GM19467 (cell line): ENCODE results near the gene ZBTB17.
"Not testable (repeated sequence)": the region's sequence is repeated elsewhere in the genome, so short reads cannot be mapped to it uniquely, and the experiment has no call there.

Experiments used
- ATAC-seq: cut with Tn5 transposase; IDR thresholded peaks from one replicate; pipeline ENCODE4 v1.9.1; 2021; ENCODE audit warnings: mild to moderate bottlenecking, moderate library complexity; ENCODE audit not compliant: unreplicated experiment

ZBTB17 gene

GRCh38 chr1:15988856-15989736 is 13.2 kb upstream of the ZBTB17 start:
- ATAC-seq: no peak

- ATAC-seq: no peak
Observed at GRCh38 chr1:15985611-15986297, 9.9 kb upstream of the ZBTB17 start.

- no peak for ATAC-seq
Observed at GRCh38 chr1:15983275-15983674, 7.4 kb upstream of the ZBTB17 start.

GRCh38 chr1:15981679-15982078 is 5.8 kb upstream of the ZBTB17 start:
- no peak for ATAC-seq

GRCh38 chr1:15977947-15978346 is 2.0 kb upstream of the ZBTB17 start:
- not testable (repeated sequence) for ATAC-seq

- ATAC-seq: peak; percentile 57
Observed at GRCh38 chr1:15975358-15975804, 520 bp downstream of the ZBTB17 start.

GRCh38 chr1:15974855-15975254 is 1.0 kb downstream of the ZBTB17 start:
- ATAC-seq: peak; percentile 24

GRCh38 chr1:15973772-15974171 is 2.1 kb downstream of the ZBTB17 start:
- no peak for ATAC-seq

- ATAC-seq: no peak
Observed at GRCh38 chr1:15972409-15972808, 3.5 kb downstream of the ZBTB17 start.

GRCh38 chr1:15970911-15971310 is 5.0 kb downstream of the ZBTB17 start:
- no peak for ATAC-seq

- no peak for ATAC-seq
Observed at GRCh38 chr1:15969321-15969880, 6.5 kb downstream of the ZBTB17 start.

GRCh38 chr1:15968172-15968571 is 7.7 kb downstream of the ZBTB17 start:
- ATAC-seq: no peak

GRCh38 chr1:15966956-15967344 is 9.0 kb downstream of the ZBTB17 start:
- ATAC-seq: no peak

- peak; percentile 70 for ATAC-seq
Observed at GRCh38 chr1:15966081-15966955, 9.6 kb downstream of the ZBTB17 start.

GRCh38 chr1:15965228-15965767 is 10.6 kb downstream of the ZBTB17 start:
- ATAC-seq: no peak

GRCh38 chr1:15963968-15964648 is 11.8 kb downstream of the ZBTB17 start:
- no peak for ATAC-seq

GRCh38 chr1:15963363-15963967 is 12.4 kb downstream of the ZBTB17 start:
- ATAC-seq: no peak

GRCh38 chr1:15962671-15963362 is 13.1 kb downstream of the ZBTB17 start:
- ATAC-seq: no peak

GRCh38 chr1:15962176-15962575 is 13.7 kb downstream of the ZBTB17 start:
- no peak for ATAC-seq
